ENCODE data around the gene CLN3. TPM values are rescaled to one million over a fixed set of nuclear protein-coding genes. Genes with fewer than 3 reads are reported as not detected.

The CLN3 gene
- total RNA-seq, 1 experiment from 2014 or later, result 19.7 TPM

DNA sequence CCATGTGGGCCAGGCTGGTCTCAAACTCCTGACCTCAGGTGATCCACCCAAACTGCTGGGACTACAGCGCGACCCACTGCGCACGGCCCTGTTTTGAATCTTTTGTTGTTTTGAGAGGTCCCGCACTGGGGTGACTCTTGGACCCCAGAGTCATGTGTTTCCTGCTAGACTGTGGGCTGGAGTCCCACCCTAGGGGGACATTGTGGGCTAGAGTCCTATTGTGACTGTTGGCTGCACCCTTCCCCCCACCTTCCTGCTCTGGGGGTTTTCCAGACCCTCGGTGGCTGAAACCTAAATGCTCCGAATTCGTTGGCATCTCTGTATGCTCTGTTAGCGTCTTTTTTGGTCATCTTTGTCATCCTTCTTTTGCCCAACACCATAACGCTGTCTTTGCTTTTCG lies 30.9 kb upstream of the CLN3 start:
- no peak overlapping the region for H3K27ac Mint-ChIP-seq (ENCODE audit: low read depth, unreplicated experiment)
- ChIA-PET POLR2A (interaction anchor here (2.0 kb wide), 1 partner anchor 17 kb away, joined by 11 read pairs; the partner anchor contains the start of gene NUPR1), CTCF (no interaction called here)
- intact Hi-C loops (cut with micrococcal nuclease), result no loop called here
- no peak for DNase-seq (ENCODE audit: unreplicated experiment)
- H3K36me3 Mint-ChIP-seq (ENCODE audit: insufficient read depth, unreplicated experiment), result no peaks in the 10 kb centered on the region
- H3K9me3 Mint-ChIP-seq (ENCODE audit: unreplicated experiment), result no peaks in the 10 kb centered on the region
- no peaks in the 10 kb centered on the region for H3K27me3 Mint-ChIP-seq (ENCODE audit: insufficient read depth, unreplicated experiment)
- no peaks in the 10 kb centered on the region for H3K4me1 Mint-ChIP-seq (ENCODE audit: insufficient read depth, unreplicated experiment)
- TF ChIP-seq, protein P1, sequence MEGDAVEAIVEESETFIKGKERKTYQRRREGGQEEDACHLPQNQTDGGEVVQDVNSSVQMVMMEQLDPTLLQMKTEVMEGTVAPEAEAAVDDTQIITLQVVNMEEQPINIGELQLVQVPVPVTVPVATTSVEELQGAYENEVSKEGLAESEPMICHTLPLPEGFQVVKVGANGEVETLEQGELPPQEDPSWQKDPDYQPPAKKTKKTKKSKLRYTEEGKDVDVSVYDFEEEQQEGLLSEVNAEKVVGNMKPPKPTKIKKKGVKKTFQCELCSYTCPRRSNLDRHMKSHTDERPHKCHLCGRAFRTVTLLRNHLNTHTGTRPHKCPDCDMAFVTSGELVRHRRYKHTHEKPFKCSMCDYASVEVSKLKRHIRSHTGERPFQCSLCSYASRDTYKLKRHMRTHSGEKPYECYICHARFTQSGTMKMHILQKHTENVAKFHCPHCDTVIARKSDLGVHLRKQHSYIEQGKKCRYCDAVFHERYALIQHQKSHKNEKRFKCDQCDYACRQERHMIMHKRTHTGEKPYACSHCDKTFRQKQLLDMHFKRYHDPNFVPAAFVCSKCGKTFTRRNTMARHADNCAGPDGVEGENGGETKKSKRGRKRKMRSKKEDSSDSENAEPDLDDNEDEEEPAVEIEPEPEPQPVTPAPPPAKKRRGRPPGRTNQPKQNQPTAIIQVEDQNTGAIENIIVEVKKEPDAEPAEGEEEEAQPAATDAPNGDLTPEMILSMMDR (IDR thresholded peaks at IDR 0.05; ENCODE audit: unreplicated experiment), result no peak
- H3K4me3 Mint-ChIP-seq (ENCODE audit: unreplicated experiment), result no peak overlapping the region
- BruUV-seq (replicated peaks), result no TSS peak

DNA sequence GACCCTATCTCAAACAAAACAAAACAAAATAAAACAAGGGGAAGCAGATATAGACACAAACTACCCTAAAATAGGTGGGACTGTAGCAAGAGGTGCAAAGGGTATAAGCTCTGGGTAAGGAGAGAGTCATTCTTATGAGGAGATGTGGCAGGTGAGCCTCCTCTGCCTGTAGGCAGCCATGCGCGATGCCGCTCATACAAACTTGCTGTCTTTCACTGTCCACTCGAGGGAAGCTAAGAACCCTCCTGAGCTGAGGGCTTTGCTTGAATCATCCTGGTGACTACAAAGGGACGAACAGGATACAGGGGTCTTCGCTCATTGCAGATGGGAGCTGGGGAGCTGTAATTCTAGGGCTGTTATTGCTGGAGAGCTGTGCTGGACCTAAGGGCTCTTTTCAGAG lies 29.6 kb upstream of the CLN3 start:
- Mint-ChIP-seq H3K4me1 (ENCODE audit: insufficient read depth, unreplicated experiment) (no peaks in the 10 kb centered on the region), H3K27ac (ENCODE audit: low read depth, unreplicated experiment) (no peak overlapping the region), H3K9me3 (ENCODE audit: unreplicated experiment) (no peaks in the 10 kb centered on the region), H3K4me3 (ENCODE audit: unreplicated experiment) (no peak overlapping the region), H3K36me3 (ENCODE audit: insufficient read depth, unreplicated experiment) (no peaks in the 10 kb centered on the region), H3K27me3 (ENCODE audit: insufficient read depth, unreplicated experiment) (no peaks in the 10 kb centered on the region)
- intact Hi-C loops (cut with micrococcal nuclease), result no loop called here
- ChIA-PET POLR2A (interaction anchor here (1.3 kb wide), 1 partner anchor 30 kb away, joined by 3 read pairs; the partner anchor contains the start of gene CLN3), CTCF (no interaction called here)
- no TSS peak for BruUV-seq (replicated peaks)
- no peak for DNase-seq (ENCODE audit: unreplicated experiment)
- TF ChIP-seq, protein P1 (IDR thresholded peaks at IDR 0.05; ENCODE audit: unreplicated experiment), result no peak

DNA sequence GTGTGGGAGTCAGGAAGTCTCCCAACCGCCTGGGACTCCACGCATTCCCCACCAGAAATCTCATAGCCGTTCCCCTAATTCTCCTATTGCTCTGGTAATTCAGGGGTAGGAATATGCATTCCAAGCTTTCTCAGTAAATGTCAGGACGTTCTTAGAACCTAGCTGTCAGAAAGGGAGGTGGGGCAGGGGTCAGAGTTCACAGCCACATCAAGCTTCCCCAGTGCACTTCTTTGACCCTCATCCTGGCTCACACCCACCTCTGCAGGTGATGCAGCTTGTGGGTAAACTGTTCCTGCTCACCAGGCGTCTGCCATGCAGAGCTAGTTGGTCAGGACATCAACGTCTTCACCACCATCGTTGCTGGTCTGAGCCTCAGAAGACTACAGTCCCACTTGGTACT lies 28.8 kb upstream of the CLN3 start:
- Mint-ChIP-seq H3K9me3 (ENCODE audit: unreplicated experiment) (no peaks in the 10 kb centered on the region), H3K27me3 (ENCODE audit: insufficient read depth, unreplicated experiment) (no peaks in the 10 kb centered on the region), H3K4me1 (ENCODE audit: insufficient read depth, unreplicated experiment) (no peaks in the 10 kb centered on the region), H3K27ac (ENCODE audit: low read depth, unreplicated experiment) (no peak overlapping the region), H3K4me3 (ENCODE audit: unreplicated experiment) (no peak overlapping the region), H3K36me3 (ENCODE audit: insufficient read depth, unreplicated experiment) (no peaks in the 10 kb centered on the region)
- POLR2A ChIA-PET, result interaction anchor here (1.3 kb wide), 1 partner anchor 29 kb away, joined by 3 read pairs; the partner anchor contains the start of gene CLN3
- DNase-seq (ENCODE audit: unreplicated experiment), result no peak
- intact Hi-C loops (cut with micrococcal nuclease), result no loop called here
- CTCF ChIA-PET, result no interaction called here
- TF ChIP-seq, protein P1 (IDR thresholded peaks at IDR 0.05; ENCODE audit: unreplicated experiment), result no peak
- no TSS peak for BruUV-seq (replicated peaks)

DNA sequence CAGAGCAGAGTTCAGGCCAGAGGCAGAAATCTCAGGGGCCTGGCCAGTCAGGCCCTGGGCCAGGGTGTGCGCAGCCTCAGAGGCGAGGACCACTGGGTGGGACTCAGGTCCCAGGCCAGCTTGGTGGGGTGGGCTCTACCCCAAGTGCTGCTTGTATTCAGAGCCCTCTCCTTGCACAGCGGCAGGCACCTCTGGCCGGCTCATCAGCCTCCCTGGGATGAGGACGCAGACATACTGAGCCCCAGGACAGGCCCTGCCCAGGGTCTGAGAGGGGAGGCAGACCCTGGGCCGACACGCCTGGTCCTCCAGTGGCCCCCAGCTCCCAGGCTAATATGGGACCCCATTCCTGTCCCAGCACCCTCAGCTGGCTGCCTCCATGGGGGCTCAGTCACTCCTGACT lies 22.4 kb upstream of the CLN3 start:
- Mint-ChIP-seq H3K4me3 (ENCODE audit: unreplicated experiment) (no peak overlapping the region), H3K27ac (ENCODE audit: low read depth, unreplicated experiment) (no peak overlapping the region), H3K36me3 (ENCODE audit: insufficient read depth, unreplicated experiment) (no peaks in the 10 kb centered on the region), H3K9me3 (ENCODE audit: unreplicated experiment) (no peaks in the 10 kb centered on the region), H3K4me1 (ENCODE audit: insufficient read depth, unreplicated experiment) (no peaks in the 10 kb centered on the region), H3K27me3 (ENCODE audit: insufficient read depth, unreplicated experiment) (no peaks in the 10 kb centered on the region)
- ChIA-PET POLR2A (no interaction called here), CTCF (interaction anchor here (0.6 to 1.3 kb wide), 4 partner anchors 35 to 1178 kb away, joined by 3 to 4 read pairs (median 4); no protein-coding TSS in a partner anchor)
- intact Hi-C loops (cut with micrococcal nuclease), result no loop called here
- BruUV-seq (replicated peaks), result no TSS peak
- TF ChIP-seq, protein P1 (IDR thresholded peaks at IDR 0.05; ENCODE audit: unreplicated experiment), result no peak
- no peak for DNase-seq (ENCODE audit: unreplicated experiment)
